ENCODE measurements around the gene KRT34.

DNA sequence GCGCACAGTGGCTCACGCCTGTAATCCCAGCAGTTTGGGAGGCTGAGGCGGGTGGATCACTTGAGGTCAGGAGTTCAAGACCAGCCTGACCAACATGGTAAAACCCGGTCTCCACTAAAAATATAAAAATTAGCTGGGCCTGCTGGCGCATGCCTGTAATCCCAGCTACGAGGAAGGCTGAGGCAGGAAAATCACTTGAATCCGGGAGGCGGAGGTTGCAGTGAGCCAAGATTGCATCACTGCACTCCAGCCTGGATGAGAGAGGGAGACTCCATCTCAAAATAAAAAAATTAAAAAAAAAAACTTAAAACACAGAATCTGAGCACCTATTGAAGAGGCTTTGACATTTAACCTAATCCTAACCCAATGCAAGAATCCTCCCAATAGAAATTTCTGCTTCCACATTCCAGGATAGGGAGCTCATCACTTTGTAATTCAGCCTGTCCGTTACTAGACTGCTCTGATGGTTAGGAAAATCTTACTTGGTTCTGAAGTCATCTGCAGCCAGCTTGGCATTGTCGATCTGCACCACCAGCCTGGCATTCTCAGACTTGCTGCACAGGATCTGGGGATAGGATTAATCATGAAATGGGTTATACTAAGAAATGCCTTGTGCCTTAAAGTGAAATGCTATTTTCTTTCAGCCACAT, 14.6 kb downstream of the KRT34 start:
- TF ChIP-seq, protein P1, sequence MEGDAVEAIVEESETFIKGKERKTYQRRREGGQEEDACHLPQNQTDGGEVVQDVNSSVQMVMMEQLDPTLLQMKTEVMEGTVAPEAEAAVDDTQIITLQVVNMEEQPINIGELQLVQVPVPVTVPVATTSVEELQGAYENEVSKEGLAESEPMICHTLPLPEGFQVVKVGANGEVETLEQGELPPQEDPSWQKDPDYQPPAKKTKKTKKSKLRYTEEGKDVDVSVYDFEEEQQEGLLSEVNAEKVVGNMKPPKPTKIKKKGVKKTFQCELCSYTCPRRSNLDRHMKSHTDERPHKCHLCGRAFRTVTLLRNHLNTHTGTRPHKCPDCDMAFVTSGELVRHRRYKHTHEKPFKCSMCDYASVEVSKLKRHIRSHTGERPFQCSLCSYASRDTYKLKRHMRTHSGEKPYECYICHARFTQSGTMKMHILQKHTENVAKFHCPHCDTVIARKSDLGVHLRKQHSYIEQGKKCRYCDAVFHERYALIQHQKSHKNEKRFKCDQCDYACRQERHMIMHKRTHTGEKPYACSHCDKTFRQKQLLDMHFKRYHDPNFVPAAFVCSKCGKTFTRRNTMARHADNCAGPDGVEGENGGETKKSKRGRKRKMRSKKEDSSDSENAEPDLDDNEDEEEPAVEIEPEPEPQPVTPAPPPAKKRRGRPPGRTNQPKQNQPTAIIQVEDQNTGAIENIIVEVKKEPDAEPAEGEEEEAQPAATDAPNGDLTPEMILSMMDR (IDR thresholded peaks at IDR 0.05; ENCODE audit: poor library complexity), result no peak
- no peak for TF ChIP-seq EZH2 (IDR thresholded peaks at IDR 0.05; ENCODE audit: borderline replicate concordance)

Data from hepatocyte (in vitro differentiated cells).